GM18909 (cell line): ENCODE data around the gene TMEM167B.
A peak's percentile ranks its signal among the peaks of the same experiment; 100 is the strongest.
"Not testable (repeated sequence)": the region's sequence is repeated elsewhere in the genome, so short reads cannot be mapped to it uniquely, and the experiment has no call there.

Source experiments
- ATAC-seq: cut with Tn5 transposase; IDR thresholded peaks from one replicate; pipeline ENCODE4 v1.9.1; 2021; ENCODE audit warnings: mild to moderate bottlenecking; ENCODE audit not compliant: unreplicated experiment, poor library complexity

TMEM167B gene

GRCh38 chr1:109112652-109113285 is 22.2 kb downstream of the TMEM167B start:
- peak; percentile 64 for ATAC-seq

GRCh38 chr1:109113590-109114341 is 23.2 kb downstream of the TMEM167B start, which contains the start of gene ELAPOR1:
ELAPOR1 (plus strand) TSS chr1:109114115; CDS start chr1:109114184, 69 bp downstream.
- ATAC-seq: no peak

- no peak for ATAC-seq
These were observed 23.7 kb downstream of the TMEM167B start for GRCh38 chr1:109114342-109114674.

- ATAC-seq: no peak
These were observed 25.1 kb downstream of the TMEM167B start for GRCh38 chr1:109115685-109116084.

GRCh38 chr1:109116286-109116685 is 25.7 kb downstream of the TMEM167B start:
- no peak for ATAC-seq

GRCh38 chr1:109118089-109118488 is 27.5 kb downstream of the TMEM167B start:
- no peak for ATAC-seq

- ATAC-seq: no peak
These were observed 29.8 kb downstream of the TMEM167B start for GRCh38 chr1:109120356-109120755.

- no peak for ATAC-seq
These were observed 40.5 kb downstream of the TMEM167B start for GRCh38 chr1:109131059-109131458.

- ATAC-seq: no peak
These were observed 41.2 kb downstream of the TMEM167B start for GRCh38 chr1:109131800-109132199.

GRCh38 chr1:109133002-109133706 is 42.6 kb downstream of the TMEM167B start:
- no peak for ATAC-seq

- peak; percentile 75 for ATAC-seq
These were observed 43.3 kb downstream of the TMEM167B start for GRCh38 chr1:109133815-109134214.

- peak; percentile 71 for ATAC-seq
These were observed 43.9 kb downstream of the TMEM167B start for GRCh38 chr1:109134423-109134822.

GRCh38 chr1:109135940-109136339 is 45.4 kb downstream of the TMEM167B start:
- no peak for ATAC-seq

GRCh38 chr1:109136766-109137165 is 46.2 kb downstream of the TMEM167B start:
- ATAC-seq: no peak

- ATAC-seq: no peak
These were observed 47.4 kb downstream of the TMEM167B start for GRCh38 chr1:109137958-109138357.

- no peak for ATAC-seq
These were observed 47.8 kb downstream of the TMEM167B start for GRCh38 chr1:109138358-109138757.

- ATAC-seq: no peak
These were observed 49.8 kb downstream of the TMEM167B start for GRCh38 chr1:109140392-109140791.

GRCh38 chr1:109142260-109142659 is 51.7 kb downstream of the TMEM167B start:
- no peak for ATAC-seq

- ATAC-seq: not testable (repeated sequence)
These were observed 52.2 kb downstream of the TMEM167B start for GRCh38 chr1:109142725-109143124.
